ENCODE data around the gene APLF.
"Not testable (repeated sequence)": the region's sequence is repeated elsewhere in the genome, so short reads cannot be mapped to it uniquely, and the experiment has no call there.

The APLF gene

GRCh38 chr2:68482296-68482820 is 15.0 kb downstream of the APLF start:
- no peak for DNase-seq

GRCh38 chr2:68483011-68483410 is 15.6 kb downstream of the APLF start:
- no peak for DNase-seq

- DNase-seq: no peak
Measured at GRCh38 chr2:68487773-68488355, 20.5 kb downstream of the APLF start.

GRCh38 chr2:68488605-68489004 is 21.2 kb downstream of the APLF start:
- DNase-seq: not testable (repeated sequence)

- DNase-seq: no peak
Measured at GRCh38 chr2:68489282-68489681, 21.9 kb downstream of the APLF start.

- no peak for DNase-seq
Measured at GRCh38 chr2:68491582-68491981, 24.2 kb downstream of the APLF start.

GRCh38 chr2:68499133-68499532 is 31.7 kb downstream of the APLF start:
- DNase-seq: no peak

GRCh38 chr2:68500649-68501048 is 33.3 kb downstream of the APLF start:
- no peak for DNase-seq

GRCh38 chr2:68501768-68502167 is 34.4 kb downstream of the APLF start:
- no peak for DNase-seq

GRCh38 chr2:68505603-68506159 is 38.3 kb downstream of the APLF start:
- DNase-seq: no peak

GRCh38 chr2:68506170-68506569 is 38.8 kb downstream of the APLF start:
- no peak for DNase-seq

GRCh38 chr2:68512326-68512725 is 44.9 kb downstream of the APLF start:
- no peak for DNase-seq

- no peak for DNase-seq
Measured at GRCh38 chr2:68512966-68513365, 45.6 kb downstream of the APLF start.

- DNase-seq: no peak
Measured at GRCh38 chr2:68514316-68514929, 47.0 kb downstream of the APLF start.

GRCh38 chr2:68516051-68516955 is 48.9 kb downstream of the APLF start:
- no peak for DNase-seq

- DNase-seq: no peak
Measured at GRCh38 chr2:68519236-68519635, 51.9 kb downstream of the APLF start.

GRCh38 chr2:68521037-68521436 is 53.7 kb downstream of the APLF start:
- no peak for DNase-seq

- not testable (repeated sequence) for DNase-seq
Measured at GRCh38 chr2:68526943-68527342, 59.6 kb downstream of the APLF start.

GRCh38 chr2:68527343-68528081 is 60.1 kb downstream of the APLF start:
- DNase-seq: not testable (repeated sequence)

GRCh38 chr2:68529156-68529555 is 61.8 kb downstream of the APLF start:
- DNase-seq: not testable (repeated sequence)

- DNase-seq: not testable (repeated sequence)
Measured at GRCh38 chr2:68529651-68530050, 62.3 kb downstream of the APLF start.

- no peak for DNase-seq
Measured at GRCh38 chr2:68536000-68536399, 68.6 kb downstream of the APLF start.

- no peak for DNase-seq
Measured at GRCh38 chr2:68537011-68537410, 69.6 kb downstream of the APLF start.
